Stimulated activated effector memory CD8-positive, alpha-beta T cell treated with anti-CD3 and anti-CD28 coated beads, Interleukin-12 subunit alpha, Interleukin-12 subunit beta, amount 100 ng/mL, for 72 hours (primary cell): ENCODE measurements around the gene UBASH3A.
A peak's percentile ranks its signal among the peaks of the same experiment; 100 is the strongest.

Experiments used
- ATAC-seq: fragments of 150-1000 bp; cut with Tn5 transposase; 2 replicates; pipeline ENCODE4 v1.10.0; 2021
- DNase-seq, 2 donors: peaks; one replicate each; pipeline ENCODE4 v3.0.0; 2021 to 2022; ENCODE audit warnings: low spot score in 2 of 2
- H3K27ac Mint-ChIP-seq: one replicate; pipeline ENCODE4 v1.8.0; 2022; ENCODE audit warnings: mild to moderate bottlenecking, mixed read lengths
- H3K36me3 Mint-ChIP-seq: one replicate; pipeline ENCODE4 v1.8.0; 2022; ENCODE audit warnings: mild to moderate bottlenecking, mixed read lengths
- H3K4me1 Mint-ChIP-seq: one replicate; pipeline ENCODE4 v1.8.0; 2022; ENCODE audit warnings: mixed read lengths
- H3K4me3 Mint-ChIP-seq: one replicate; pipeline ENCODE4 v1.8.0; 2022; ENCODE audit warnings: mild to moderate bottlenecking, mixed read lengths
- H3K9me3 Mint-ChIP-seq: one replicate; pipeline ENCODE4 v1.8.0; 2022; ENCODE audit warnings: mixed read lengths

Gene UBASH3A

DNA sequence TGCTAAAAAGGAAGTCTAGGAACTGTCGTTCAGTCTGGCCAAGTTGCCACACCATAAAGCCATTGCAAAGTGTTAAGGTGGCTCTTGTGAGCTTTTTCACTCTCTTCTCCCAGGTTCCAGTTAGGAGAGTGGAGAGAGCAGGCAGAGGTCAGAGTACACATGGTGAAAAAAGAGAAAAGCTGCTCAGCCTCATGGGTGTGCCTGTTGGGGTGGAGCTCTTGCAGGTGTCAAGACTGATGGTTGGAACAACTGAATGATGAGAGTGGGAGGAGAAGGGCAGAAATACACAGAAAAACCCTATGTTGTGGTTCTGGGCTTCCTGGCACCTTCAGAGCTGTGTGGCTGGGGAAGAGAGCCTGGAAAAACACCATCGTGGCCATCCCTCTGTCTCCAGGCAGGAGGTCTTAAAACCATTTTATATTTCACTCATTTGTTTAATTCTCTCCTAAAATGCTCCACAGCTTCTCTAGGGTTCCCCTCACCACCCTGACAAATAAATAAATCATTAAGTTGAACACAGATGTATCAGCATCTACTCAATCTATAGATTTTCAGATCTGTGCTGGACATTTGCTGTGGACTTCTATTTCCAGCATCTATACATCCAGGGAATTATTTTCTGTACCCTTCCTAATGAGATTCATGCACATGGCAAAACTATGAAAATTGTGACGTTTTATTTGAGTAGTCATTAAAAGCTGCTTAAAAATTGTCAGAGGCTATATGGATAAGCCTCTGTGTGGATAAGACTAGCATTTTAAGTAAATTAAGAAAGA lies 17.5 kb downstream of the UBASH3A start:
- peaks cover 97% of the 10 kb centered on the region for H3K4me1 Mint-ChIP-seq
- DNase-seq (peak in 1 of 2 donors; percentile 67), ATAC-seq (peak; percentile 25)
- peak overlapping the region; percentile 62 for H3K4me3 Mint-ChIP-seq
- peak overlapping the region; percentile 79 for H3K27ac Mint-ChIP-seq
- H3K36me3 Mint-ChIP-seq: peaks cover 89% of the 10 kb centered on the region
- peaks cover 3% of the 10 kb centered on the region for H3K9me3 Mint-ChIP-seq

DNA sequence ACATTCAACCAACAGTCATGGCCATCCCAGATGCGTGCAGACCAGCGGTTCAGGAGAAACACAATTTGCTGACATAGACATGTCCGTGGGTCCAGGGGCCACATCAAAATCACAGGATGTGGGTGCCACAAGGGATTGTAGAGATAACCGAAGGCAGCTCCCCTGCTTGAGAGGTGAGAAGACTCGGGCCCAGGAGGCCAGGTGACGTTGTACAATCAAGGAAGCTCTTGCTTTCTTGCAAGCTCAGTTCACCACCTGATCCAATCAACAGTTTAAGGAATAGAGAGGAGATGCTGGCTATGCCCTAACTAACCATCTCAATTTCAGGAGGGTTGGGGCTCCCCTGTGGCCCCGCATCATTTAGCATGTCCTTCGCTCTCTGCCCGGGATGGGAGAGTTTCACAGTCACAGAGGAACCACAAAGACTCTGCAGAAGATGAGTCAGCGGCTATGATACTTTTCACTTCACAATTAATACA lies 19.5 kb downstream of the UBASH3A start:
- Mint-ChIP-seq H3K4me3 (peak overlapping the region; percentile 62), H3K27ac (peak overlapping the region; percentile 72), H3K4me1 (peaks cover 90% of the 10 kb centered on the region), H3K36me3 (peaks cover 84% of the 10 kb centered on the region), H3K9me3 (peaks cover 3% of the 10 kb centered on the region)
- ATAC-seq (peak; percentile 72), DNase-seq (peak in 1 of 2 donors; percentile 79)

DNA sequence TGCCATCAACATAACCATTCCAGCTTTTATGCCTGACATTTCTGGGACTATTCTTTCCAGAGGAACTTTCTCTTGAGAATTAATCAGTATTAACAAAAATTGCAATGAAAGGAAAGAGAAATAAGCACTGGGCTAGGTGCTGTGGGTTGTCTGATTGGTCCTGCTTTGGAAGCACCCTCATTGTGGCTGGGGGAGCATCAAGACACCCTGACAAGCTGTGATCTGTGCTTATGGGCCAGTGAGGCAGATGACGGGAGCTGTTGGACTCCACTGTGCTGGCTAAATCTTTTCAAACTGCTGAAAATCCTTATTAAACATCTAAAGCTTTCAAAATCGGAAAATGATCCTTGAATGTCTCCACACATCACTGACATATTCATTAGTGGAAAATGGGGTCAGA lies 20.0 kb downstream of the UBASH3A start:
- Mint-ChIP-seq H3K36me3 (peaks cover 80% of the 10 kb centered on the region), H3K9me3 (peaks cover 3% of the 10 kb centered on the region), H3K4me3 (peak overlapping the region; percentile 62), H3K4me1 (peaks cover 86% of the 10 kb centered on the region), H3K27ac (peak overlapping the region; percentile 72)
- no peak for ATAC-seq
- no peak for DNase-seq

DNA sequence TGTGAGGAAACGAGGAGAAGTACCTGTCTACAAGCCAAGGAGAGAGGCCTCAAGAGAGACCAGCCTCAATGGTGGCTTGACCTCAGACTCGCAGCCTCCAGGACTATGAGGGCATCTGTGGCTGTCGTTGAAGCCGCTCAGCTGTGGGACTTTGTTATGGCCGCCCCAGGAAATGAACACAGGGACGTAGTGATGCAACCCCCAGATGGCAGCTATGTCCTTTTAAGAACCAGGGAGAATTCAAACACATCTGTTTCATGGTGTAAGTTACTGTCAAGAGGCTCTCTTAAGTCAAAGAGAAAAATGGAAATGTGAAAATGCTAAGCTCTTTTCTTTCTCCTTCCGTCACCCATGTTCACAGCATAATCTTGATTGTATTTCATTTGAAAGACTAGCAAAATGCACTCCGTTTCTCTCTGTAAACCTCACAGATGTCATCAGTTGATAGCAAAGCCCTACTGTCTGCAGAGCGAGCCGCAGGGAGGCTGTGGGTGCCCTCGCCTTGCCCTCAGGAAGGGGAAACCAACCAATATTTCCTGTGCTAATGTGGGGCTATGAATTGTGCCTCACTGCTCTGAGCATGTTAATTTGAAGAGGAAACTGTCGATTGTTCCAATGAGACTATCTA lies 21.3 kb downstream of the UBASH3A start:
- ATAC-seq (peak; percentile 88), DNase-seq (peak in 1 of 2 donors; percentile 84)
- Mint-ChIP-seq H3K4me3 (peak overlapping the region; percentile 62), H3K36me3 (peaks cover 66% of the 10 kb centered on the region), H3K27ac (peak overlapping the region; percentile 72), H3K4me1 (peaks cover 74% of the 10 kb centered on the region), H3K9me3 (peaks cover 3% of the 10 kb centered on the region)

DNA sequence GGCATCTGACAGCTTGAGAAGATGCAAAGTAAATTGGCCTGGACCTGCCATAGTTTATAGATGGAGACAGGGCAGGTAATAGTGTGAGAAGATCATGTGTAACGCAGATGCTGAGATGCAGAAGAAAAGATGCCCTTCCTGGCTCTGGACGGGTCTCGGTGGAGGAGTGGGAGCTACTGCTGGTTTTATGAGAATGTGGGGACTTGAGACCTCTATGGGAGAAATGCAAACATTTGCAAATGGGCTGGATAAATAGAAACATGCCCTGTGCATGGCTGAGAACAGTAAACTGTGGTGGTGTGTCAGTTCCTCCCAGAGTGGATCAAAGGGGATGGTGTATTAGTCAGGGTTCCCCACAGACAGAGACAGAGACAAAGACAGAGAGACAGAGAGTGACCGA lies 21.9 kb downstream of the UBASH3A start:
- DNase-seq (no peak), ATAC-seq (peak; percentile 80)
- Mint-ChIP-seq H3K4me1 (peaks cover 69% of the 10 kb centered on the region), H3K27ac (peak overlapping the region; percentile 72), H3K4me3 (peak overlapping the region; percentile 62), H3K36me3 (peaks cover 60% of the 10 kb centered on the region), H3K9me3 (peaks cover 3% of the 10 kb centered on the region)

DNA sequence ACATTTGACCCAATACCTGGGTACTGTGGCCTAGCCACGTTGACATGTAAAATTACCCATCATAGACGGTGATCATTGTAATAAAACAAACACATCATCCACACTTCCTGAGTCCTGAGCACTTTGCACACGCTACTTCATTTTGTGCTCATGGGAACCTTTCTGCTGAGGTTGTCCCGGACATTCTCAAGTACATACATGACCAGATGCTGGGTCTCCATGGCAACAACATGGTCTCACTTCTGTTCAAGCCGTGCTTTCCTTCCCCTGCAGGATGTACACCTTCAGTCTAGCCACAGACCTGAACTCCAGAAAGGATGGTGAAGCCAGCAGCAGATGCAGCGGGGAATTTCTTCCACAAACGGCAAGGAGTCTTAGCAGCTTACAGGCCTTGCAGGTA lies 22.7 kb downstream of the UBASH3A start:
- no peak for DNase-seq
- Mint-ChIP-seq H3K4me1 (peaks cover 61% of the 10 kb centered on the region), H3K9me3 (peaks cover 2% of the 10 kb centered on the region), H3K4me3 (no peak overlapping the region), H3K27ac (peak overlapping the region; percentile 72), H3K36me3 (peaks cover 57% of the 10 kb centered on the region)
- no peak for ATAC-seq

DNA sequence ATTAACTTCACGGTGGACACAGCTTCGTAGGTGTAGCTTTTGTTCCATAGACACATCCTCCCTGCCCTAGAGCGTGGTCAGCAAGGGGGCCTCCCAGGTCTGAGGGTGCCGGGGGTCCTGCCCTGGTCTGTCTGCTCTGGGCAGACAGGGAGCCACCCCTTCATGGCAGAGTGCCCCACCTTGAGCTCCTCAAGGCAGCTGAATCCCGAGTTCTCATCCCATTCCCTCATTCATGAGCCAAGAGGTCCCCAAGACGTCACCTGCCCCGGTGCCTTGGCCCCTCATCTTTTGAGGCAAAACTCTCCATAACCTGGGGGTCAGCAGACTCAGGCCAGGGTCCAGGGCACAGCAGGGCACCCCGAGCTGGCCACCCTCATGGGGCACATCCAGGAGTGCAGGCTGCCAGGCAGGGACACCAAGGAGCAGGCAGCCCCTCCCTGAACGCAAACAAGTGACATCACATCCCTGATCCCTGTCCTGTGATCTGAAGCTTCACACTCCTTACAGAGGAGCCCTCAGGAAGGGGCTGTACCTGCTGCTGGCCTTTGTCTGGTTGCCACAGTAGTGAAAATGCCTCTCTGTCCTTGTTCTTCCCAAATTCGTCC lies 23.3 kb downstream of the UBASH3A start:
- ATAC-seq (no peak), DNase-seq (no peak)
- H3K4me1 Mint-ChIP-seq: peaks cover 55% of the 10 kb centered on the region
- peaks cover 57% of the 10 kb centered on the region for H3K36me3 Mint-ChIP-seq
- no peaks in the 10 kb centered on the region for H3K9me3 Mint-ChIP-seq
- H3K27ac Mint-ChIP-seq: peak overlapping the region; percentile 72
- H3K4me3 Mint-ChIP-seq: no peak overlapping the region

DNA sequence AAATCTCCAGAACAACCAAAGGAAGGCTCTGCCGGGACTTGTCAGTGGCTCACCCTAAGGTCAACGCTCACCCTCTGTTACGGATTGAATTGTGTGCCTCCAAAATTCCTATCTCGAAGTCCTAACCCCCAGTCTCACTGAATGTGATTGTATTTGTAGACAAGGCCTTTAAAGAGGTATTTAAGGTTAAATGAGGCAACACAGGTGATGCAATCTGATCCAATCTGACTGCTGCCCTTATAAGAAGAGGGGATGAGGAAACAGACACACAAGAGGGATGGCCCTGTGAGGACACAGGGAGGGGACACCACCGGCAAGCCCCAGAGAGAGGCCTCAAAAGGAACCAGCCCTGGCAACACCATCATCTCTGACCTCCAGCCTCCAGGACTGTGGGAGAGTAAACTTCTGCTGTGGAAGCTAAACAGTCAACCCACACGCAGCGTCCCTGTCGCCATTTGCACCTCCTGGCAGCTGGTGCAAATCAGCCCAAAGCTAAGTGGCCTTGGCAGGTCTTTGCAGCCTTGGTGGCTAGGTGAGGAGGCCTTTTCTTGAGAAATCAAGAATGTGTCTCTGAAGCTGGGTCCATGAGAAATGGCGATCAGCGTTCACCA lies 24.2 kb downstream of the UBASH3A start:
- DNase-seq (no peak), ATAC-seq (no peak)
- peaks cover 59% of the 10 kb centered on the region for H3K36me3 Mint-ChIP-seq
- no peaks in the 10 kb centered on the region for H3K9me3 Mint-ChIP-seq
- H3K4me1 Mint-ChIP-seq: peaks cover 52% of the 10 kb centered on the region
- no peak overlapping the region for H3K4me3 Mint-ChIP-seq
- H3K27ac Mint-ChIP-seq: peak overlapping the region; percentile 72

DNA sequence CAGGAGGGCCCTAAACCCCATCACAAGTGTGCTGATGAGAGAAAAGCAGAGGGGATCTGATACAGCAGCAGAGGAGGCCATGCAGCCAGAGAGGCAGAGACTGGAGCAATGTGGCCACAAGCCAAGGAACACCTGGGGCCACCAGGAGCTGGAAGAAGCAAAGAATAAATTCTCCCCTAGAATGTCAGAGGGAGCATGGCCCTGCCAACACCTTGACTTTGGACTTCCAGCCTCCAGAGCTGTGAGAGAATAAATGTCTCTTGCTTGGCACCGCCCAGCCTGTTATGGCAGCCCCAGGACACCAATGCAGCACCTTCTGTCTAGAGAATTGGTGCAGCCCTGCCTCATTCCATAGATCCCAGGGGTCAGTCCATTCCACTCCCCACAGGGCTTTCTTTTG lies 25.3 kb downstream of the UBASH3A start:
- Mint-ChIP-seq H3K36me3 (peaks cover 59% of the 10 kb centered on the region), H3K4me1 (peaks cover 52% of the 10 kb centered on the region), H3K4me3 (no peak overlapping the region), H3K27ac (no peak overlapping the region), H3K9me3 (no peaks in the 10 kb centered on the region)
- DNase-seq (no peak), ATAC-seq (no peak)

DNA sequence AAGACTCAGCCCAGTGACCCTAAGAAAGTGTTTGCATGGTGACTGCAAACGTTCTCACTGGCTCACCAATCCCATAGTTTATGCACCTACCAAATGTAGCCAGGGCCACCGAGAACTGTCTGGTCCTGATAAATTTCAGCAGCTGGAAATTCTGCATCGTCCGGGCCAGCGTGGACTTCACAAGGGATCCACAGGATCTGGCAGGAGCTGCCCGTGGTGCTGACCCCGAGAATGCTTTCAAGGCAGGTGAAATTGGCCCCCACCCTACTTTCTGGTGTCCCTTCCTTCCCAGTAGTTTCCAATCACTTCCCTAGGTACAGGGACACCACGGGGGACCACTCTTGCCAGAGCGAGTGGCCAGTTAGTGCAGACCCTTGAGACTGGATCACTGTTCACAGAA lies 26.2 kb downstream of the UBASH3A start:
- Mint-ChIP-seq H3K27ac (no peak overlapping the region), H3K4me1 (peaks cover 52% of the 10 kb centered on the region), H3K4me3 (no peak overlapping the region), H3K36me3 (peaks cover 67% of the 10 kb centered on the region), H3K9me3 (no peaks in the 10 kb centered on the region)
- no peak for ATAC-seq
- no peak for DNase-seq

DNA sequence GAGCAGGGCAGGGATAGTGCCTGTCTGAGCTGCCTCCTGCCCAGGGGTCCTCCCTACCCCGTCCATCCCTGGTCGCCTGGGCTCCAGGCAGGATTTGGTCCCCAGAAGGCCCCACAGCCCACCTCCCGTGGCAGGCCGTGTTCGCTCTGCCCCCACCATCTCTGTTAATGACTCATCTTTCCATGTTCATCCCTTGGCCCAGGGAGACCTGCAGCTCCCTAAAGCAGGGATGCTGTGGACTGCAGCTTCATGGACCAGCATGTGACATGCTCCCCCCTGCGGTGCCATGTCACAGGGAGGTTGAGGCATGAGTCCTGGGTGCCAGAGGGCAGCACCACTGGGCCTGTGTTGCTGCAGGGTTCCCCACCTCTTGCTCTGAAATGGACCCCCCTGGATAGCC lies 26.8 kb downstream of the UBASH3A start:
- DNase-seq: no peak
- no peak overlapping the region for H3K27ac Mint-ChIP-seq
- H3K9me3 Mint-ChIP-seq: peaks cover 3% of the 10 kb centered on the region
- no peak for ATAC-seq
- H3K4me3 Mint-ChIP-seq: no peak overlapping the region
- peaks cover 52% of the 10 kb centered on the region for H3K4me1 Mint-ChIP-seq
- peaks cover 67% of the 10 kb centered on the region for H3K36me3 Mint-ChIP-seq

DNA sequence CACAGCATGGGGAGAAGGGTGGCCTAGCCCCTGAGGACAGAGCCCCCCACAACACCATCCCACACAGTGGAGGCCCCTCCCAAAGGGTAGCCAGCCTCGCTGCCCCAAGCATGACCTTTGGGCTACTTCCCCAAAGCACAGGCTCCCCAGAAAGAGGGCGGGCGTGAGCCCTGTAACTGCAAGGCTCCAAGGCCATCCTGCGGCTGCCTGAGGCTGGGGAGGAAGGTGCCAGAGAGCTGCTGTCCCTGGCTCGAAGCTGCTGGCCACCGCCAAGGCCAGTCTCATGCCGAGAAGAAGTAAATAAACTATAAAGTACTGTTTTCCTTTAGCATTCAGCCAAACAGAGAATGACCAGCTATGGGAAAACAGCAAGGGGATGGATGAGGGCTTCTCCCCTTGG lies 27.5 kb downstream of the UBASH3A start:
- DNase-seq (no peak), ATAC-seq (no peak)
- Mint-ChIP-seq H3K36me3 (peaks cover 66% of the 10 kb centered on the region), H3K4me1 (peaks cover 46% of the 10 kb centered on the region), H3K4me3 (no peak overlapping the region), H3K27ac (peak overlapping the region; percentile 75), H3K9me3 (peaks cover 3% of the 10 kb centered on the region)

DNA sequence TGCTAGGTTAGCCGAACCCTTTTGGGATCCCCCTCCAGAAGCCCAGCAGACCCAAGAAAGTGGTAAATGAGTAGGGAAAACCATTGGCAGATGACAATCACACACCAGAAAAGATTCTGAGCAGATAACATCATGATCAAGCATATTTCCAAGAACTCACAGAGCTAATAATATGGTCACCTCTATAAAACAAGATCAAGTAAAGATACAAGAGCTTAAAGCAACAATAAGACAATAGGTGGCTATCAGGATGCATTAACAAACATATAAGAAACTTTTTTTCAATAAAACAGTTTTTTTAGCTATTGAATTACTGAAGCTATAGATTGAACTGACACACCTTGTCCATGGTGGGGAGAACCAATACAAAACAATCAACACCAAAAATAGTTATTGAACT lies 29.0 kb downstream of the UBASH3A start:
- ATAC-seq (no peak), DNase-seq (no peak)
- Mint-ChIP-seq H3K4me1 (peaks cover 43% of the 10 kb centered on the region), H3K27ac (no peak overlapping the region), H3K36me3 (peaks cover 63% of the 10 kb centered on the region), H3K9me3 (peaks cover 3% of the 10 kb centered on the region), H3K4me3 (no peak overlapping the region)

DNA sequence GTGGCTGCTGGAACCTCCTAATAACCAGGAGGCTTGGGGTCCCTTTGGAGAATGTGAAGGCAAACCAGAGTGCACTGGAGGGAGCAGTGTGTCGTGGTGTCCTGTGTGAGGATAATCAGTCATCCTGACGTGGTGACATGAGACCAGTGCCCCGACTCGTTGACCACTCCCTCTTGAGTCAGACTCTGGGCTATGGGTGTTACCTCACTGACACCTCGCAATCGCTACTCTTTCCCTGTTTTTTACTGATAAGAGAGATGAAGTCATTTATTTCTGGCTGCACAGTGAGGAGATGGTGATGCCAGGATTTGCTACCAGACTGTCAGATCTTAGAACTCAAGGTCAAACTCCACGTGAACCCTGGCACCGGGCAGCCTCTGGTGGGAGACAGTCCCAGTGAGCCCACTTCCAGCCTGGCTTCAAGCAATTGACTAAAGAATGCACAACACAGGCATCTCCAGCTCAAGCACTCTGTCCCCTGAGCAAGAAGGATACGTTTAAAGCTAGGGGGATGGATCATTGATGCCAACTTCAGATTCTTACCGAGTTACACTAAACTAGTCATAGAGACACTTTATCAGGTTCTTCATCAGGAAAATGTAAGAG lies 30.3 kb downstream of the UBASH3A start:
- H3K27ac Mint-ChIP-seq: peak overlapping the region; percentile 3
- ATAC-seq (peak; percentile 94), DNase-seq (no peak)
- H3K36me3 Mint-ChIP-seq: peaks cover 76% of the 10 kb centered on the region
- H3K4me3 Mint-ChIP-seq: no peak overlapping the region
- H3K4me1 Mint-ChIP-seq: peaks cover 56% of the 10 kb centered on the region
- H3K9me3 Mint-ChIP-seq: peaks cover 3% of the 10 kb centered on the region

DNA sequence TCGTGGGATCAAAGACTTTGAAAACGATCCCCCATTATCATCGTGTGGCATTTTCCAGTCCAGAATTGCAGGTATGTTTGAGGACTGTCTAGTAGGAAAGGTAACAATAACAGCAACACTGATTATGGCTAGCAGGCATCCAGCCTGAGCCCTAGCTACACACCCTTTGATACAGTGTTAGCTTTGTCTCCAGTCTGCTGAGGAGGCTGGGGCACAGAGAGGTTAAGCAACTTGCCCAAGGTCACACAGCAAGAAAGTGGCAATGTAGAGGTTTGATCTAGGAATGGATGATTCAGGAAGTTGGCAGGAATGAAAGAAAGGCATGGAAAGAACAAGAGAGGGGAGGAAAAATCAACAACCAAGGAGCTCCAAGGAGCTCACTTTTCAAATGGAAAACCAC lies 31.2 kb downstream of the UBASH3A start:
- Mint-ChIP-seq H3K27ac (peak overlapping the region; percentile 3), H3K4me1 (peaks cover 65% of the 10 kb centered on the region), H3K9me3 (peaks cover 7% of the 10 kb centered on the region), H3K4me3 (no peak overlapping the region), H3K36me3 (peaks cover 84% of the 10 kb centered on the region)
- ATAC-seq (no peak), DNase-seq (no peak)
